Small intestine (tissue), 7 donors: ENCODE measurements around the gene ANKS6. TPM values are rescaled to one million over a fixed set of nuclear protein-coding genes. Genes with fewer than 3 reads are reported as not detected.

Experiments
- DNase-seq, 2 donors: peaks; one replicate each; pipeline versions ENCODE4 v3.0.0 to v3.0.0-alpha.2; 2013
- FAIRE-seq: peaks from 2 replicates; lab custom pipeline; 2012; peaks lifted over from hg19 to GRCh38; lab: Jason Lieb, UNC
- H3K27ac ChIP-seq, 3 donors: one replicate each; pipeline ENCODE4 v1.5.1; 2013; ENCODE audit warnings: low read length in 2 of 3, mild to moderate bottlenecking in 2 of 3, control low read depth in 1 of 3, inconsistent platforms in 1 of 3, low read depth in 1 of 3, moderate library complexity in 1 of 3
- H3K27me3 ChIP-seq, 3 donors: one replicate each; pipeline ENCODE4 v1.6.1; 2013; ENCODE audit warnings: low read length in 3 of 3, inconsistent platforms in 1 of 3; ENCODE audit not compliant: control insufficient read depth in 3 of 3, insufficient read depth in 3 of 3
- H3K36me3 ChIP-seq, 3 donors: one replicate each; pipeline ENCODE4 v1.6.1; 2013; ENCODE audit warnings: low read length in 3 of 3, inconsistent platforms in 1 of 3, low read depth in 1 of 3, mild to moderate bottlenecking in 1 of 3, moderate library complexity in 1 of 3; ENCODE audit not compliant: control insufficient read depth in 3 of 3, insufficient read depth in 2 of 3
- H3K4me1 ChIP-seq, 3 donors: one replicate each; pipeline ENCODE4 v1.6.1; 2013; ENCODE audit warnings: low read length in 2 of 3, inconsistent platforms in 1 of 3, low read depth in 1 of 3, mild to moderate bottlenecking in 1 of 3, moderate library complexity in 1 of 3; ENCODE audit not compliant: control insufficient read depth in 3 of 3, insufficient read depth in 2 of 3
- H3K4me3 ChIP-seq, 3 donors: one replicate each; pipeline ENCODE4 v1.5.1; 2013; ENCODE audit warnings: low read length in 3 of 3, control low read depth in 1 of 3, inconsistent platforms in 1 of 3, low read depth in 1 of 3, mild to moderate bottlenecking in 1 of 3, moderate library complexity in 1 of 3
- H3K9me3 ChIP-seq, 2 donors: one replicate each; pipeline ENCODE4 v1.6.1; 2013; ENCODE audit warnings: low read depth in 1 of 2, low read length in 1 of 2; ENCODE audit not compliant: control insufficient read depth in 2 of 2, insufficient read depth in 1 of 2
- WGBS, 3 donors: extraction: QIAGEN DNeasy Blood & Tissue Kit; methylation state at CpG; one replicate each; pipeline ENCODE4 v1.1.7; 2013; 5-methylcytosine and 5-hydroxymethylcytosine counted together
- polyA plus RNA-seq, 4 donors: library from polyadenylated mRNA; stranded (reverse) in 3 of 4; unstranded in 1 of 4; fragments of 200-250 nt in 3 of 4; fragments of 120-200 nt in 1 of 4; gene quantifications; one replicate each; pipeline versions ENCODE4 v1.2.1 to v1.2.3, GENCODE V29; 2013
- donor health status: healthy with polysubstance abuse.
- donor health status: control.
- donor health status: control.
- donor health status: Bipolar disorder and iron deficiency.
- donor health status: healthy.

ANKS6 gene
- polyA plus RNA-seq, 4 donors, result 17.3 to 33.3 (median 19.3) TPM

DNA sequence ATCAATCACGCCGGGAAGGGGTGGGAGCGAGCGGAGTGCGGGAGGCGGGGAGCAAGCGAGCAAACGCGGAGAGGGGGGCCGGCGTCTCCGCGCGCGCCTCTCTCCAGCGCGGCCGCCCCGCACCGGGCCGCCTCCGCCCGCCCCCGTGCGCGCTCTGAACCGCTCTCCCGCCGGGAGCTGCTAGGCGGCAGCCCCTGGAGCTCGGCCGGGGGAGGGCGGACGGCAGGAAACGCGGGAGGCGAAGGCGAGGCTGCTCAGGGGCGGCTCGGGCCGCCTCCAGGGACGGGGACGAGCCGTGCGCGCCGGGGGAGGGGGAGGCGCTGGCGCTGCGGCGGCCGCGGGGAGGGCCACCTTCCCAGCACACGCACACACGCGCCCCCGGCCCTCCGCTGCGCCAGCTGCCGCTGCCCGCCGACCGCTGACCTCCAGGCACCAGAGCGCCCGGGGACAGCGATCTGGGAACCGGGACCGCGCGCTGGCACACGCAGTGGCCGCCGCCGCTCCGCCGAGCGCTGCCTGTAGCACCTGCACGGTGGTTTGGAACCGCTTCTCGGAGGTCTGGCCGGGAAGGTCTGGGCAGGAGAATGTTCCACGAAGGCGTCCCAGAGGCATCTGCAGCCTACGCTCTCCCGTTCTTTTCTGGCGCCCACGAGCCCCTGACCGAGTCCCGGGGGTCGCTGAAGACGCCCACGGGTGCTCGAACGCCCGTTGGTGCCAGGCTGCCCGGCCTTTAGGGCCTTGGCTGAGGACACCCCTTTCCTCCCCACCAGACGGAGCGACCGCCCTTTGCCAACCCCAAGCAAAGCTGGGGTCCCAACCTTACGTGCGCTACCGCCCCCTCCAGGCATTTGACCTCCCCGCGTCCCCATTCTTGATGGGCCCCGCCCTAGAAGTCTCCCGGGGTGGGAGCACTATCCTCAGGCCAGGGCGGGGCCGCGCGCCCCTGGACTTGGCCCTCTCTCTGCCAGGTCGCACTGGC, 87.1 kb downstream of the ANKS6 start, which contains the start of gene GABBR2:
Gene GABBR2 (minus strand): TSS at position 3 of the 979 bp plus-strand sequence. CDS start 198 bp downstream, outside the sequence.
- peaks cover 0 to 18% (median 0%) of the 10 kb centered on the region in 3 donors for H3K4me1 ChIP-seq
- no peaks in the 10 kb centered on the region for H3K9me3 ChIP-seq
- DNase-seq (peak in 1 of 2 donors; percentile 50), FAIRE-seq (no peak)
- H3K4me3 ChIP-seq, result peak within 1 kb of the TSS in 1 of 3 donors; percentile 39
- 2 to 3% (median 3%) methylated on average over 73 to 111 of the region's 111 CpGs for WGBS, 3 donors
- H3K36me3 ChIP-seq, result no peaks in the 10 kb centered on the region
- peaks cover 20 to 60% (median 29%) of the 10 kb centered on the region in 3 donors for H3K27me3 ChIP-seq
- no peak within 1 kb of the TSS for H3K27ac ChIP-seq

GRCh38 chr9:98708103-98708932, 88.0 kb downstream of the ANKS6 start:
- Histone ChIP-seq H3K27me3 (peaks cover 20 to 55% (median 28%) of the 10 kb centered on the region in 3 donors), H3K36me3 (no peaks in the 10 kb centered on the region), H3K4me1 (peaks cover 0 to 18% (median 0%) of the 10 kb centered on the region in 3 donors), H3K4me3 (peak overlapping the region in 1 of 3 donors; percentile 39), H3K27ac (no peak overlapping the region), H3K9me3 (no peaks in the 10 kb centered on the region)
- WGBS, 3 donors, result 4 to 7% (median 5%) methylated on average over 34 to 89 of the region's 89 CpGs
- peak in 1 of 2 donors; percentile 40 for DNase-seq
- no peak for FAIRE-seq

DNA sequence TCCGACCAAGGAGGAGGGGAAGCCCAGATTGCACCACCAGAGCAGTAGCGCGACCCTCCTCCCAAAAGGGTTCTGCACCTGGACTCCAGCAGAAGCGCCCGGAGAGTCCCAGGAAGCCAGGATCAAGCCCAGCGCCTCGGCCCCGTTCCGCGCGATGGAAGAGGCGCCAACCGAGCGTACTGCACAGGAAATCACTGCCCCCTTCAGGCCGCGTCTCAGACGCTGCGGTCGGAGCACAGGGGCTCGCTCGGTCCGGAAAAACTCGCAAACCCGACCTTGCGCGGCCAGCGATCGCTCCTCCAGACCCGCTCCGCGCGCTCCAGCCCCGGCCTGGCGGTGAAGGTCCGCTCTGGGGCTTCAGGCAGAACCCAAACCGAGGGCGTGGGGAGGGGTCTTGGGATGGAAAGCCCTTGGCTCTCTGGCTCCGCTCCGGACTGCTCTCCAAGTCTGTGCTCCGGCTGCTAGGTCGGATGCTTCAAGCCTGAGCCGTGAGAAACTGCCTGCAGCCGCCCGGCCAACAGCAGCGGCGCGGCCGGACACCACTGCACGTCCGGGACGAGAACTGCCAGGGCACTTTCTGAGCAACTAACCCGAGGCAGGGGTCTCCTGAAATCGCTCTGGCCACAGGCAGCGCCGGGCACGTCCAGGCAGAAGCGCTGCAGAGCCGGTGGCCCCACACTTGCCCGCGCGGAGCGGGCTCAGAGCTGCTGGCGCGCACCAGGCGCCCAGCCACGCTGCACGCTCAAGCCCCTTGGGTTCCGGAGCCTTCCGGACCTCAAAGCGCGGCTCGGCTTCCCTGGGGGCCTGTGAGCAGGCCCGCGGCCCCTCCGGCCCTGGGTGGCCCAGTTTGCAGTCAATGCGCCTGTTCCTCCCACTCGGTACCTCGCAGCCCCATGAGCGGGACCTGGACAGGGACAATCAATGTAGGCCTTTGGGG, 88.9 kb downstream of the ANKS6 start:
- 3 to 6% (median 6%) methylated on average over 79 of the region's 79 CpGs for WGBS, 3 donors
- Histone ChIP-seq H3K27ac (no peak overlapping the region), H3K36me3 (no peaks in the 10 kb centered on the region), H3K4me3 (peak overlapping the region in 1 of 3 donors; percentile 10), H3K4me1 (peaks cover 0 to 18% (median 0%) of the 10 kb centered on the region in 3 donors), H3K9me3 (no peaks in the 10 kb centered on the region), H3K27me3 (peaks cover 20 to 55% (median 26%) of the 10 kb centered on the region in 3 donors)
- DNase-seq (peak; percentile 42 to 87), FAIRE-seq (no peak)

- 8 to 12% (median 11%) methylated on average over 15 of the region's 15 CpGs for WGBS, 3 donors
- Histone ChIP-seq H3K4me1 (peaks cover 0 to 22% (median 0%) of the 10 kb centered on the region in 3 donors), H3K9me3 (no peaks in the 10 kb centered on the region), H3K27ac (no peak overlapping the region), H3K4me3 (peak overlapping the region in 1 of 3 donors; percentile 10), H3K36me3 (no peaks in the 10 kb centered on the region), H3K27me3 (peaks cover 20 to 48% (median 26%) of the 10 kb centered on the region in 3 donors)
- no peak for FAIRE-seq
- DNase-seq, result no peak
Observed at GRCh38 chr9:98706651-98707165, 89.6 kb downstream of the ANKS6 start.

- H3K9me3 ChIP-seq, result peaks cover 0 to 11% of the 10 kb centered on the region in 2 donors
- FAIRE-seq (no peak), DNase-seq (peak in 1 of 2 donors; percentile 6)
- H3K27ac ChIP-seq, result no peak overlapping the region
- WGBS, 3 donors, result 59 to 68% (median 63%) methylated on average over 2 of the region's 2 CpGs
- peaks cover 9 to 20% (median 13%) of the 10 kb centered on the region in 3 donors for H3K27me3 ChIP-seq
- H3K4me3 ChIP-seq, result no peak overlapping the region
- peaks cover 0 to 16% (median 0%) of the 10 kb centered on the region in 3 donors for H3K4me1 ChIP-seq
- no peaks in the 10 kb centered on the region for H3K36me3 ChIP-seq
Observed at GRCh38 chr9:98702835-98703380, 93.4 kb downstream of the ANKS6 start.

DNA sequence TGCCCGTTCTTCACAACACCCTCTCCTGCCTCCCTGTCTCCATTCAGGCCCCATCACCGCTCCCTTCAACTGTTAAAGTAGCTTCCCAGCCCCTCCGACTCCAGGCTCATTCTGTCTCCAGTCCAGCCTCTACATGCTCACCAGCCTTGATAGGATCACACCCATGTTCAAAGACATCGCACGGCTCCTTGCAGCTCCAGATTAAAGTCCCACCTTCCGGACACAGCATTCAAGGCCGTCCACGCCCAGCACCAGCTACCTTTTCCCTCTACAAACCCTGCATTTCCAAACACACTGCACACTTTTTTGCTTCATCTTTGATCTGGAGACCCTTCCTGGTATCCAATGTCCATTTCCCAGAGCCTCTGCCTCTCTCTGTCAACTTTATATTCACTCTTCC, 94.0 kb downstream of the ANKS6 start:
- Histone ChIP-seq H3K27me3 (peaks cover 6 to 14% (median 10%) of the 10 kb centered on the region in 3 donors), H3K27ac (no peak overlapping the region), H3K9me3 (peaks cover 0 to 11% of the 10 kb centered on the region in 2 donors), H3K4me3 (no peak overlapping the region), H3K4me1 (peaks cover 0 to 11% (median 0%) of the 10 kb centered on the region in 3 donors), H3K36me3 (no peaks in the 10 kb centered on the region)
- no peak for FAIRE-seq
- peak; percentile 54 to 75 for DNase-seq
- 32 to 71% (median 59%) methylated on average over 8 of the region's 8 CpGs for WGBS, 3 donors

GRCh38 chr9:98701576-98701975, 94.8 kb downstream of the ANKS6 start:
- WGBS, 3 donors, result 37 to 60% (median 59%) methylated on average over 7 of the region's 7 CpGs
- FAIRE-seq, result no peak
- Histone ChIP-seq H3K4me3 (no peak overlapping the region), H3K27ac (no peak overlapping the region), H3K36me3 (no peaks in the 10 kb centered on the region), H3K9me3 (peaks cover 0 to 11% of the 10 kb centered on the region in 2 donors), H3K4me1 (peaks cover 0 to 6% (median 0%) of the 10 kb centered on the region in 3 donors), H3K27me3 (peaks cover 0 to 6% (median 4%) of the 10 kb centered on the region in 3 donors)
- DNase-seq, result peak; percentile 28 to 29
